Ramos (cell line): ENCODE data around the gene DAZ4.
"Not testable (repeated sequence)": the region's sequence is repeated elsewhere in the genome, so short reads cannot be mapped to it uniquely, and the experiment has no call there.

ENCODE experiments used
- in situ Hi-C: fragments of 300-500 bp; cut with MboI; formaldehyde crosslinking; loops from one replicate; pipeline ENCODE4 v1.14.3; 2022; ENCODE audit warnings: low sequenced_read_pairs; ENCODE audit not compliant: unreplicated experiment

The DAZ4 gene, protein sequence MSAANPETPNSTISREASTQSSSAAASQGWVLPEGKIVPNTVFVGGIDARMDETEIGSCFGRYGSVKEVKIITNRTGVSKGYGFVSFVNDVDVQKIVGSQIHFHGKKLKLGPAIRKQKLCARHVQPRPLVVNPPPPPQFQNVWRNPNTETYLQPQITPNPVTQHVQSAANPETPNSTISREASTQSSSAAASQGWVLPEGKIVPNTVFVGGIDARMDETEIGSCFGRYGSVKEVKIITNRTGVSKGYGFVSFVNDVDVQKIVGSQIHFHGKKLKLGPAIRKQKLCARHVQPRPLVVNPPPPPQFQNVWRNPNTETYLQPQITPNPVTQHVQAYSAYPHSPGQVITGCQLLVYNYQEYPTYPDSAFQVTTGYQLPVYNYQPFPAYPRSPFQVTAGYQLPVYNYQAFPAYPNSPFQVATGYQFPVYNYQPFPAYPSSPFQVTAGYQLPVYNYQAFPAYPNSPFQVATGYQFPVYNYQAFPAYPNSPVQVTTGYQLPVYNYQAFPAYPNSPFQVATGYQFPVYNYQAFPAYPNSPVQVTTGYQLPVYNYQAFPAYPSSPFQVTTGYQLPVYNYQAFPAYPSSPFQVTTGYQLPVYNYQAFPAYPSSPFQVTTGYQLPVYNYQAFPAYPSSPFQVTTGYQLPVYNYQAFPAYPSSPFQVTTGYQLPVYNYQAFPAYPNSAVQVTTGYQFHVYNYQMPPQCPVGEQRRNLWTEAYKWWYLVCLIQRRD

DNA sequence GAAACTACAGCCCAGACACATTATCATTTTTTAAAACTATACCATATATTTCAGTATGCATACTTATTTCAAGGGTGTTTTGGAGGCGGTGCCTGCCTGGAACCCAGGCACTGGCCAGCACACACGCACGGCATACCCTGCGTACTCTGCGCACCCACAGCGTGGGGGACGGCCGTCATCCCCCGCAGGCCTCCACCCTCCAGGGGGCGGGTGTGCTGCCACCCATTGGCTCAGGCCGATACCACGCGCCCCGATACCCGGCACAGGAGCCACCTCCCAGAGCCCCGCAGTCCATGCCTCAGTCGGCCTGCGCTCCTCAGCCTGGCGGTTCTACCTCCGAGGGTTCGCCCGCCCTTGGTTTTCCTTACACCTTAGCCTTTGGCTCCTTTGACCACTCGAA is at the start of gene DAZ4:
Gene DAZ4 (plus strand): TSS at position 301 of the 400 bp plus-strand sequence. CDS start 208 bp downstream, outside the sequence.
- in situ Hi-C loops = not testable (repeated sequence)

DNA sequence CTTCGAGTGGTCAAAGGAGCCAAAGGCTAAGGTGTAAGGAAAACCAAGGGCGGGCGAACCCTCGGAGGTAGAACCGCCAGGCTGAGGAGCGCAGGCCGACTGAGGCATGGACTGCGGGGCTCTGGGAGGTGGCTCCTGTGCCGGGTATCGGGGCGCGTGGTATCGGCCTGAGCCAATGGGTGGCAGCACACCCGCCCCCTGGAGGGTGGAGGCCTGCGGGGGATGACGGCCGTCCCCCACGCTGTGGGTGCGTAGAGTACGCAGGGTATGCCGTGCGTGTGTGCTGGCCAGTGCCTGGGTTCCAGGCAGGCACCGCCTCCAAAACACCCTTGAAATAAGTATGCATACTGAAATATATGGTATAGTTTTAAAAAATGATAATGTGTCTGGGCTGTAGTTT is 20.4 kb upstream of the DAZ4 start, which contains the start of gene DAZ3:
Gene DAZ3 (minus strand): TSS at position 101 of the 400 bp plus-strand sequence. CDS start 208 bp downstream, outside the sequence.
- in situ Hi-C loops = not testable (repeated sequence)

DNA sequence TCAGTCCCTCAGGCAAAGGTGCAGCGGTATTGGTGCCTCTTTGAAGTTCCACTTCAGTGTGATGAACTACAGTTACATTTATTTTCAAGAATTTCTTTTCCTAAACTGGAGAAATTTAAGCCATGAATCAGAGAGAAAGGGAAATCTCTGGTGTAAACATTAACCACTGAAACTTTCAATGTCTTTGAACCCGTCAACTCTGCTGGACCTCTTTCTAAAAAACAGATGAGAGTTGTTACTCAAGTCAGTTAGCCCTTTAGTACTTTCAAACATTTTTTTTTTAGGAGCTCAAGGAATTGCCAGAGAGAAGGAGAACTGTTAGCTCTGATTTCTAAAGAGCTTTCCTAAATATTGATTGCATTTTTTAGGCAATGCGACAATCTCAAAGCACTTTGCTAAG is 11.9 kb upstream of the DAZ4 start:
- in situ Hi-C loops = not testable (repeated sequence)

DNA sequence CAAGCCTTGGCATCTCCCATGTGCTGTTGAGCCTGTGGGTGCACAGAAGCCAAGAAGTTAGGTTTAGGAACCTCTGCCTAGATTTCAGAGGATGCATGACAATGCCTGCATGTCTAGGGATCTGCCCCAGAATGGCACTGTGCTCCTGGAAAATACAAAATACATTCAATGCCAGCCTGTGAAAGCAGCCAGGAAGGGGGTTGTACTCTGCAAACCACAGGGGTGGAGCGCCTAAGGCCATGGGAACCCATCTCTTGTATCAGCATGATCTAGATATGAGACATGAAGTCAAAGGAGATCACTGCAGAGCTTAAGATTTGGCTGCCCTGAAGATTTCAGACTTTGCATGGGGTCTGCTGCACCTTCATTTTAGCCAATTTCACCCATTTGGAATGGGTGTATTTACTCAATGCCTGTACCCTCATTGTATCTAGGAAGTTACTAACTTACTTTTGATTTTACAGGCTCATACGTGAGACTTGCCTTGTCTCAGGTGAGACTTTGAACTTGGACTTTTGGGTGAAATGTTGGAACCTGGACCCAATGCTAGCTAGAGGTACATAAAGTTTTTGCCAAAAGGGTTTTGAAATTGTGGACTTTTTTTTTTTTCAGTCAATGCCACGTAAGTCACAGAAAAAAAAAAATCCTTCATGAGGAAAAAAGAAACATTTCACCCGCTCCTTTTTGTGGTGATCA is 9.4 kb upstream of the DAZ4 start:
- in situ Hi-C loops = not testable (repeated sequence)

DNA sequence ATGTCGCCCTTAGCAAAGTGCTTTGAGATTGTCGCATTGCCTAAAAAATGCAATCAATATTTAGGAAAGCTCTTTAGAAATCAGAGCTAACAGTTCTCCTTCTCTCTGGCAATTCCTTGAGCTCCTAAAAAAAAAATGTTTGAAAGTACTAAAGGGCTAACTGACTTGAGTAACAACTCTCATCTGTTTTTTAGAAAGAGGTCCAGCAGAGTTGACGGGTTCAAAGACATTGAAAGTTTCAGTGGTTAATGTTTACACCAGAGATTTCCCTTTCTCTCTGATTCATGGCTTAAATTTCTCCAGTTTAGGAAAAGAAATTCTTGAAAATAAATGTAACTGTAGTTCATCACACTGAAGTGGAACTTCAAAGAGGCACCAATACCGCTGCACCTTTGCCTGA is 8.7 kb upstream of the DAZ4 start:
- in situ Hi-C loops = not testable (repeated sequence)
